ENCODE data around the gene COL6A1. TPM values are rescaled to one million over a fixed set of nuclear protein-coding genes. Genes with fewer than 3 reads are reported as not detected.

Gene COL6A1
- polyA plus RNA-seq, 1 of the 3 experiments (the other 2 are of a cell fraction), result 107 TPM

DNA sequence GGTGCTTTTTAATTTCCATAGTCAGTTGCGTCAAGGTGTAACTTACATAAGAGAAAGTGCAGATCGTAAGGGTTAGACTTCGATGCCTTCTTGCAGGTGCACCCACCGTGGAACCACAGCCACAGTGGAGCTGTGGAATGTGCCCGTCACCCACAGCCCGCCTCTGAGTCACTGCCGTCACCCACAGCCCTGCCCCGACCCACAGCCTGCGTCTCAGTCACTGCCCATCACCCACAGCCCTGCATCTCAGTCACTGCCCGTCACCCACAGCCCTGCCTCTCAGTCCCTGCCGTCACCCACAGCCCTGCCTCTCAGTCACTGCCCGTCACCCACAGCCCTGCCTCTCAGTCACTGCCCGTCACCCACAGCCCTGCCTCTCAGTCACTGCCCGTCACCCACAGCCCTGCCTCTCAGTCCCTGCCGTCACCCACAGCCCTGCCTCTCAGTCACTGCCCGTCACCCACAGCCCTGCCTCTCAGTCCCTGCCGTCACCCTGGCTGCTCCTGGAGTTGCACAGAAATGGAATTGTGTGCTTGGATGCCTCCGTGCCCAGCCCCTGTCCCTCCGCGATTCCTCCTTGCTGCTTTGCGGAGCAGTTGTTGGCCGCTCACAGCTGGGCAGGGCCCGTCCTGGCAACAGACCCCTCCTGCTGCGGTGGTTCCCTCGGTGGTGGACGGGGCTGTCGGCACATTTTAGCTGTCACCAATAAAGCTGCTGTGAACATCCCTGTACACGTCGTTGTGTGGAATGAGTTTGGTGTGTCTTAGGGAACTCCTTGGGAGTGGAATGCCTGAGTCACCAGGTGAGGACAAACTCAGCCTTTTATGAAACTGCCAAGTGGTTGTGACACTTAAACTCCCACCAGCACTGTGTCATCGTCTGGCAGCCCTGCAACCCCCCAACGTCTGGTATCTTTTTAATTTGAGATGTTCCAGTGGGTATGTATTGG is 71.4 kb downstream of the COL6A1 start:
- no peak overlapping the region for H2AFZ ChIP-seq (ENCODE audit: low read depth)

More for the DNA sequence above, 71.4 kb downstream of the COL6A1 start:
- Histone ChIP-seq H3K79me2 (ENCODE audit: insufficient read depth) (no peaks in the 10 kb centered on the region), H3K4me3 (ENCODE audit: low read depth in 2 of 2, low read length in 1 of 2) (no peak overlapping the region), H3K36me3 (replicated peaks in 1 of 2; ENCODE audit: control insufficient read depth in 1 of 2, insufficient read depth in 2 of 2, low read length in 1 of 2) (no peaks in the 10 kb centered on the region), H3K4me2 (no peak overlapping the region), H4K20me1 (ENCODE audit: insufficient read depth) (no peaks in the 10 kb centered on the region), H3K27me3 (ENCODE audit: insufficient read depth) (no peaks in the 10 kb centered on the region), H3F3A (replicated peaks; ENCODE audit: insufficient read depth) (no peaks in the 10 kb centered on the region), H3K27ac (ENCODE audit: low read depth in 2 of 2, low read length in 1 of 2) (no peak overlapping the region), H3K9me3 (no peaks in the 10 kb centered on the region), H3K9ac (no peak overlapping the region), H3K4me1 (ENCODE audit: control insufficient read depth in 1 of 2, insufficient read depth in 2 of 2, low read depth in 1 of 2, low read length in 1 of 2) (no peaks in the 10 kb centered on the region; a peak in 1 of 4 replicates), H3K9me2 (no peaks in the 10 kb centered on the region)
- POLR2A ChIA-PET, result interaction anchor here (1.0 kb wide), 1 partner anchor 40 kb away, joined by 3 read pairs; no protein-coding TSS in a partner anchor
- TF ChIP-seq, protein P1, sequence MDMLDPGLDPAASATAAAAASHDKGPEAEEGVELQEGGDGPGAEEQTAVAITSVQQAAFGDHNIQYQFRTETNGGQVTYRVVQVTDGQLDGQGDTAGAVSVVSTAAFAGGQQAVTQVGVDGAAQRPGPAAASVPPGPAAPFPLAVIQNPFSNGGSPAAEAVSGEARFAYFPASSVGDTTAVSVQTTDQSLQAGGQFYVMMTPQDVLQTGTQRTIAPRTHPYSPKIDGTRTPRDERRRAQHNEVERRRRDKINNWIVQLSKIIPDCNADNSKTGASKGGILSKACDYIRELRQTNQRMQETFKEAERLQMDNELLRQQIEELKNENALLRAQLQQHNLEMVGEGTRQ (IDR thresholded peaks at IDR 0.05; ENCODE audit: borderline replicate concordance, low read depth, low read length), result no peak
- TF ChIP-seq POLR2AphosphoS5 (IDR thresholded peaks at IDR 0.05; ENCODE audit: low read depth, low read length) (no peak), GABPA (IDR thresholded peaks at IDR 0.05; ENCODE audit: low read depth) (no peak), TEAD4 (IDR thresholded peaks at IDR 0.05; ENCODE audit: borderline replicate concordance, insufficient read depth) (no peak), EZH2phosphoT487 (IDR thresholded peaks at IDR 0.05; ENCODE audit: borderline replicate concordance, low read depth) (no peak), YY1 (IDR thresholded peaks at IDR 0.05; ENCODE audit: low read depth) (no peak), ELF1 (IDR thresholded peaks at IDR 0.05) (no peak), RAD21 (IDR thresholded peaks at IDR 0.05; ENCODE audit: low read length) (no peak), CHD2 (IDR thresholded peaks at IDR 0.05; ENCODE audit: low read length, partially characterized antibody) (no peak), FOXJ3 (CRISPR knock-in tag; IDR thresholded peaks at IDR 0.05) (no peak), EP300 (IDR thresholded peaks at IDR 0.05; ENCODE audit: borderline replicate concordance in 1 of 2, low read depth in 1 of 2, low read length in 1 of 2) (no peak), MXI1 (IDR thresholded peaks at IDR 0.05; ENCODE audit: low read depth, low read length) (no peak), NRF1 (IDR thresholded peaks at IDR 0.05; ENCODE audit: low read depth, low read length) (no peak), JUND (IDR thresholded peaks at IDR 0.05) (no peak)
- TF ChIP-seq, protein P2, sequence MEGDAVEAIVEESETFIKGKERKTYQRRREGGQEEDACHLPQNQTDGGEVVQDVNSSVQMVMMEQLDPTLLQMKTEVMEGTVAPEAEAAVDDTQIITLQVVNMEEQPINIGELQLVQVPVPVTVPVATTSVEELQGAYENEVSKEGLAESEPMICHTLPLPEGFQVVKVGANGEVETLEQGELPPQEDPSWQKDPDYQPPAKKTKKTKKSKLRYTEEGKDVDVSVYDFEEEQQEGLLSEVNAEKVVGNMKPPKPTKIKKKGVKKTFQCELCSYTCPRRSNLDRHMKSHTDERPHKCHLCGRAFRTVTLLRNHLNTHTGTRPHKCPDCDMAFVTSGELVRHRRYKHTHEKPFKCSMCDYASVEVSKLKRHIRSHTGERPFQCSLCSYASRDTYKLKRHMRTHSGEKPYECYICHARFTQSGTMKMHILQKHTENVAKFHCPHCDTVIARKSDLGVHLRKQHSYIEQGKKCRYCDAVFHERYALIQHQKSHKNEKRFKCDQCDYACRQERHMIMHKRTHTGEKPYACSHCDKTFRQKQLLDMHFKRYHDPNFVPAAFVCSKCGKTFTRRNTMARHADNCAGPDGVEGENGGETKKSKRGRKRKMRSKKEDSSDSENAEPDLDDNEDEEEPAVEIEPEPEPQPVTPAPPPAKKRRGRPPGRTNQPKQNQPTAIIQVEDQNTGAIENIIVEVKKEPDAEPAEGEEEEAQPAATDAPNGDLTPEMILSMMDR (IDR thresholded peaks at IDR 0.05), result no peak
- TF ChIP-seq, protein P3, sequence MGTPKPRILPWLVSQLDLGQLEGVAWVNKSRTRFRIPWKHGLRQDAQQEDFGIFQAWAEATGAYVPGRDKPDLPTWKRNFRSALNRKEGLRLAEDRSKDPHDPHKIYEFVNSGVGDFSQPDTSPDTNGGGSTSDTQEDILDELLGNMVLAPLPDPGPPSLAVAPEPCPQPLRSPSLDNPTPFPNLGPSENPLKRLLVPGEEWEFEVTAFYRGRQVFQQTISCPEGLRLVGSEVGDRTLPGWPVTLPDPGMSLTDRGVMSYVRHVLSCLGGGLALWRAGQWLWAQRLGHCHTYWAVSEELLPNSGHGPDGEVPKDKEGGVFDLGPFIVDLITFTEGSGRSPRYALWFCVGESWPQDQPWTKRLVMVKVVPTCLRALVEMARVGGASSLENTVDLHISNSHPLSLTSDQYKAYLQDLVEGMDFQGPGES (IDR thresholded peaks at IDR 0.05; ENCODE audit: low read depth, low read length), result no peak
- TF ChIP-seq, protein P4, sequence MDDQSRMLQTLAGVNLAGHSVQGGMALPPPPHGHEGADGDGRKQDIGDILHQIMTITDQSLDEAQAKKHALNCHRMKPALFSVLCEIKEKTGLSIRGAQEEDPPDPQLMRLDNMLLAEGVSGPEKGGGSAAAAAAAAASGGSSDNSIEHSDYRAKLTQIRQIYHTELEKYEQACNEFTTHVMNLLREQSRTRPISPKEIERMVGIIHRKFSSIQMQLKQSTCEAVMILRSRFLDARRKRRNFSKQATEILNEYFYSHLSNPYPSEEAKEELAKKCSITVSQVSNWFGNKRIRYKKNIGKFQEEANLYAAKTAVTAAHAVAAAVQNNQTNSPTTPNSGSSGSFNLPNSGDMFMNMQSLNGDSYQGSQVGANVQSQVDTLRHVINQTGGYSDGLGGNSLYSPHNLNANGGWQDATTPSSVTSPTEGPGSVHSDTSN (IDR thresholded peaks at IDR 0.05), result no peak
- WGBS (ENCODE audit: low lambda C conversion rate), result 73% methylated on average over 28 of the region's 31 CpGs
- no peak for DNase-seq
- CTCF ChIA-PET, result no interaction called here
